Heart left ventricle (tissue), 13 donors: ENCODE data around the gene TMEM175.

Experiments used
- POLR2A ChIP-seq, 2 donors: fragments of 450-650 bp; IDR thresholded peaks; one replicate each; pipeline ENCODE4 v1.6.1; 2017; ENCODE audit warnings: antibody characterized with exemption in 2 of 2, mild to moderate bottlenecking in 2 of 2, moderate library complexity in 2 of 2
- TF ChIP-seq, protein P1 (sequence below), 12 donors: fragments of 200-600 bp; sonication (generic) in 4 of 12; IDR thresholded peaks; one replicate each; pipeline versions ENCODE4 v1.5.0 to v1.8.0; 2018 to 2022; ENCODE audit warnings: antibody characterized with exemption in 12 of 12, mild to moderate bottlenecking in 5 of 12
- donor health status: ischemic (EF 13 %, LVEDD 7.1; RV severe dilation, severe dysfunction).
- donor health status: DM: no; HTN: yes; CAD: no.
- donor health status: DM: no; HTN: no; CAD: no.
- donor health status: ischemic (EF 25% LVEDD 6.9; RV normal size, moderate dysfunction).
- donor health status: ischemic (EF 25% LVEDD 5.7; RV mildly dilated, moderate dysfunction).
- donor health status: ischemic (EF 35%, LVEDD 5.7; RV mildly dilated, moderate dysfunction).
- donor health status: nonischemic (EF 11% LVEDD 7.7; RV severe dilation, severe dysfunction).
- donor health status: DM: yes; HTN: yes; CAD: no.
- donor health status: PGD.
- donor health status: ischemic (EF 29% LVEDD 5.4; RV normal size, mild dysfunction).
- donor health status: nonischemic (EF 23%, LVEDD 6.1; RV moderate dilation, normal function).

DNA sequence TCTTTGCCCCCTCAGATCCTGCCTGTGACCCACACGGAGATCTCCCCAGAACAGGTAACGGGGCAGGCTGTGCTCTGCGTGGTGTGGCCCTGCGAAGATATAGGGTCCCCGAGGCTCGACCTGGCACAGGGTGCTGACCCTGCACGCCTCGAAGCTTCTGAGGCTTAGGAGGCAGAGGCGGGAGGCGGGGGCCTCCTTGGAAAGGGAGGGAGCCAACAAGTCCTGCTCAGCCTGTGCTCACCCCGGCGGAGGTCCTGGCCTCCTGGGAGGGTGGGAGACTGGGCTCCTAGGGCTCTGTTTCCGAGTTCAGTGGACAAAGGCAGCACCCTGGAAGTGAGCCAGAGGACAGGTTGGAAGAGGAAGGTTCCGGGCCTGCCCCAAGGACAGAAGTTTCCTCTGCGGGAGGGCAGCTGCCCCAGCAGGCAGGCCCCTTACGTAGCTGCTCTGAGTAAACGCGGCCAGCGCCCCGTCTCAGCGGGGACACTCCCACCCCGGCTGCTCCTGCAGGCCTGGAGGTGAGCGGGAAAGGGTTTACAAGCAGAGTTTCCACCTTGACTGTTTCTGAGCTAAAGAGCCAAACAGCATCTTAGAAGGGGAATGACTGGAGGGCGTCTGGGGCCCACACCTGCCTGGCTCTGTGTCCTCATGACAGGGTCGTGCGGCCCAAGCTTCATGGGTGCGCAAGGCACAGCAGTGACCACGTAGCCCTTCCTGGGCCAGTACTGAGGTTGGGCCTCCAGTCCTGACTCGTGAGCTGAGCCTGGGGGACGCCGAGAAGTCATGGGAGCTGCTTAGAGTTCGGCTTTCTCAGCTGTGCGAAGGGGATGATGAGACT lies 16.1 kb downstream of the TMEM175 start:
- TF ChIP-seq, protein P1, sequence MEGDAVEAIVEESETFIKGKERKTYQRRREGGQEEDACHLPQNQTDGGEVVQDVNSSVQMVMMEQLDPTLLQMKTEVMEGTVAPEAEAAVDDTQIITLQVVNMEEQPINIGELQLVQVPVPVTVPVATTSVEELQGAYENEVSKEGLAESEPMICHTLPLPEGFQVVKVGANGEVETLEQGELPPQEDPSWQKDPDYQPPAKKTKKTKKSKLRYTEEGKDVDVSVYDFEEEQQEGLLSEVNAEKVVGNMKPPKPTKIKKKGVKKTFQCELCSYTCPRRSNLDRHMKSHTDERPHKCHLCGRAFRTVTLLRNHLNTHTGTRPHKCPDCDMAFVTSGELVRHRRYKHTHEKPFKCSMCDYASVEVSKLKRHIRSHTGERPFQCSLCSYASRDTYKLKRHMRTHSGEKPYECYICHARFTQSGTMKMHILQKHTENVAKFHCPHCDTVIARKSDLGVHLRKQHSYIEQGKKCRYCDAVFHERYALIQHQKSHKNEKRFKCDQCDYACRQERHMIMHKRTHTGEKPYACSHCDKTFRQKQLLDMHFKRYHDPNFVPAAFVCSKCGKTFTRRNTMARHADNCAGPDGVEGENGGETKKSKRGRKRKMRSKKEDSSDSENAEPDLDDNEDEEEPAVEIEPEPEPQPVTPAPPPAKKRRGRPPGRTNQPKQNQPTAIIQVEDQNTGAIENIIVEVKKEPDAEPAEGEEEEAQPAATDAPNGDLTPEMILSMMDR (IDR thresholded peaks at IDR 0.05), result no peak
- no peak for TF ChIP-seq POLR2A (IDR thresholded peaks at IDR 0.05)
